GM12872 (cell line): ENCODE data around the gene UBE2M.

Experiments used
- CTCF ChIP-seq: IDR thresholded peaks from 3 replicates; pipeline ENCODE4 v1.5.1; 2011; ENCODE audit warnings: low read depth, mild to moderate bottlenecking, low read length, moderate library complexity; ENCODE audit not compliant: insufficient read depth

The UBE2M gene

GRCh38 chr19:58572026-58572817 lies 13.8 kb upstream of the UBE2M start:
- TF ChIP-seq CTCF: no peak

GRCh38 chr19:58571575-58571947 lies 13.2 kb upstream of the UBE2M start:
- no peak for TF ChIP-seq CTCF

- no peak for TF ChIP-seq CTCF
These were observed 12.6 kb upstream of the UBE2M start for GRCh38 chr19:58570770-58571574.

- TF ChIP-seq CTCF: no peak
These were observed 11.7 kb upstream of the UBE2M start for GRCh38 chr19:58569943-58570670.

- no peak for TF ChIP-seq CTCF
These were observed 11.0 kb upstream of the UBE2M start for GRCh38 chr19:58569191-58569942.

- no peak for TF ChIP-seq CTCF
These were observed 10.2 kb upstream of the UBE2M start for GRCh38 chr19:58568453-58569130.
